Activated CD8-positive, alpha-beta T cell treated with anti-CD3 and anti-CD28 coated beads for 36 hours (primary cell): ENCODE data around the gene SEMA4A. TPM values are rescaled to one million over a fixed set of nuclear protein-coding genes. Genes with fewer than 3 reads are reported as not detected.

Experiments
- ATAC-seq: fragments of 200-7000 bp; cut with Tn5 transposase; one replicate; pipeline ENCODE4 v1.10.0; 2021; ENCODE audit warnings: mild to moderate bottlenecking, moderate library complexity
- CTCF ChIA-PET: fragments of 350-600 bp; sonication (Branson Sonifier 250); formaldehyde crosslinking; loops from one replicate; lab custom pipeline; 2021; ENCODE audit warnings: antibody characterized with exemption; lab: Charles Lee
- POLR2A ChIA-PET: fragments of 350-600 bp; sonication (Branson Sonifier 250); formaldehyde crosslinking; loops from one replicate; lab custom pipeline; 2021; ENCODE audit warnings: antibody characterized with exemption; lab: Charles Lee
- DNase-seq: peaks from one replicate; pipeline ENCODE4 v3.0.0-alpha.2; 2020
- H3K27ac Mint-ChIP-seq: one replicate; pipeline ENCODE4 v1.8.0; 2021; ENCODE audit warnings: mild to moderate bottlenecking, mixed read lengths
- H3K27me3 Mint-ChIP-seq: one replicate; pipeline ENCODE4 v1.8.0; 2021; ENCODE audit warnings: mixed read lengths
- H3K36me3 Mint-ChIP-seq: one replicate; pipeline ENCODE4 v1.8.0; 2021; ENCODE audit warnings: low read depth, mixed read lengths
- H3K4me1 Mint-ChIP-seq: one replicate; pipeline ENCODE4 v1.8.0; 2021; ENCODE audit warnings: low read depth, mixed read lengths
- H3K4me3 Mint-ChIP-seq: one replicate; pipeline ENCODE4 v1.8.0; 2021; ENCODE audit warnings: mild to moderate bottlenecking, moderate library complexity, mixed read lengths
- H3K9me3 Mint-ChIP-seq: one replicate; pipeline ENCODE4 v1.8.0; 2021; ENCODE audit warnings: mixed read lengths
- CTCF ChIP-seq: fragments of 200-600 bp; IDR thresholded peaks from one replicate; pipeline ENCODE4 v1.8.0; 2022; ENCODE audit warnings: antibody characterized with exemption, mild to moderate bottlenecking
- intact Hi-C: fragments of 100-400 bp; cut with micrococcal nuclease; formaldehyde crosslinking; loops from one replicate; pipeline ENCODE4 v1.10.0; 2022
- total RNA-seq, 2 experiments: library from RNA; stranded (reverse); gene quantifications; one replicate each; pipeline ENCODE4 v1.2.3, GENCODE V29; 2021

SEMA4A gene
- total RNA-seq, 2 experiments from 2014 or later: 23.8 to 24.7 TPM

GRCh38 chr1:156148216-156148615 is 5.2 kb upstream of the SEMA4A start:
- Mint-ChIP-seq H3K4me3 (peak overlapping the region; percentile 13), H3K36me3 (no peaks in the 10 kb centered on the region), H3K27me3 (no peaks in the 10 kb centered on the region), H3K9me3 (no peaks in the 10 kb centered on the region), H3K4me1 (peaks cover 70% of the 10 kb centered on the region), H3K27ac (peak overlapping the region; percentile 89)
- intact Hi-C loops: no loop called here
- POLR2A ChIA-PET: interaction anchor here (0.6 to 4.2 kb wide), 10 partner anchors 13 to 82 kb away, joined by 3 to 47 read pairs (median 3); partner anchors contain the start of genes PMF1 and SLC25A44
- CTCF ChIA-PET: interaction anchor here (0.8 to 13.2 kb wide), 6 partner anchors 14 to 76 kb away, joined by 3 to 269 read pairs (median 7); partner anchors contain the start of gene PMF1
- DNase-seq: peak; percentile 39
- no peak for ATAC-seq
- no peak for TF ChIP-seq CTCF

- peak; percentile 12 for ATAC-seq
- no peak overlapping the region for H3K4me3 Mint-ChIP-seq
- DNase-seq: peak; percentile 40
- peaks cover 81% of the 10 kb centered on the region for H3K4me1 Mint-ChIP-seq
- ChIA-PET CTCF (interaction anchor here (1.2 to 13.2 kb wide), 8 partner anchors 8 to 170 kb away, joined by 3 to 269 read pairs (median 6); no protein-coding TSS in a partner anchor), POLR2A (interaction anchor here (0.6 to 7.4 kb wide), 13 partner anchors 8 to 135 kb away, joined by 3 to 60 read pairs (median 4); partner anchors contain the start of genes PMF1, SLC25A44 and TMEM79)
- TF ChIP-seq CTCF: no peak
- intact Hi-C loops: no loop called here
- H3K36me3 Mint-ChIP-seq: no peaks in the 10 kb centered on the region
- H3K27me3 Mint-ChIP-seq: no peaks in the 10 kb centered on the region
- no peaks in the 10 kb centered on the region for H3K9me3 Mint-ChIP-seq
- H3K27ac Mint-ChIP-seq: peak overlapping the region; percentile 20
These were observed 3.7 kb upstream of the SEMA4A start for GRCh38 chr1:156149374-156150332.

- CTCF ChIA-PET: interaction anchor here (1.2 to 13.2 kb wide), 8 partner anchors 9 to 169 kb away, joined by 3 to 269 read pairs (median 6); no protein-coding TSS in a partner anchor
- peaks cover 86% of the 10 kb centered on the region for H3K4me1 Mint-ChIP-seq
These were observed 2.9 kb upstream of the SEMA4A start for GRCh38 chr1:156150333-156151011.

GRCh38 chr1:156151093-156151688 is 2.2 kb upstream of the SEMA4A start:
- no peaks in the 10 kb centered on the region for H3K27me3 Mint-ChIP-seq
- H3K4me1 Mint-ChIP-seq: peaks cover 86% of the 10 kb centered on the region
- intact Hi-C loops: no loop called here
- peak overlapping the region; percentile 21 for H3K27ac Mint-ChIP-seq
- H3K9me3 Mint-ChIP-seq: no peaks in the 10 kb centered on the region
- no peak for DNase-seq
- TF ChIP-seq CTCF: no peak
- H3K4me3 Mint-ChIP-seq: no peak overlapping the region
- no peak for ATAC-seq
- ChIA-PET CTCF (interaction anchor here (1.4 to 13.2 kb wide), 6 partner anchors 9 to 168 kb away, joined by 4 to 269 read pairs (median 9); no protein-coding TSS in a partner anchor), POLR2A (interaction anchor here (0.9 to 7.4 kb wide), 9 partner anchors 10 to 133 kb away, joined by 3 to 60 read pairs (median 4); partner anchors contain the start of genes PMF1, SLC25A44 and TMEM79)
- no peaks in the 10 kb centered on the region for H3K36me3 Mint-ChIP-seq

More at GRCh38 chr1:156150333-156151011, 2.9 kb upstream of the SEMA4A start:
- DNase-seq: peak; percentile 60
- Mint-ChIP-seq H3K27me3 (no peaks in the 10 kb centered on the region), H3K36me3 (no peaks in the 10 kb centered on the region), H3K9me3 (no peaks in the 10 kb centered on the region), H3K4me3 (no peak overlapping the region), H3K27ac (peak overlapping the region; percentile 21)
- TF ChIP-seq CTCF: no peak
- POLR2A ChIA-PET: interaction anchor here (0.9 to 7.4 kb wide), 7 partner anchors 23 to 134 kb away, joined by 3 to 60 read pairs (median 5); partner anchors contain the start of genes PMF1 and TMEM79
- ATAC-seq: peak; percentile 11
- intact Hi-C loops: no loop called here
